CD4-positive, CD25-positive, alpha-beta regulatory T cell (primary cell): Measurements from ENCODE around the gene MISP. TPM values are rescaled to one million over a fixed set of nuclear protein-coding genes. Genes with fewer than 3 reads are reported as not detected.
"Not testable (repeated sequence)": the region's sequence is repeated elsewhere in the genome, so short reads cannot be mapped to it uniquely, and the experiment has no call there.

ENCODE experiments used
- ATAC-seq, 2 donors: fragments of 150-1000 bp; cut with Tn5 transposase; one replicate each; pipeline ENCODE4 v1.10.0; 2021; ENCODE audit warnings: low read depth in 2 of 2, moderate number of reproducible peaks in 2 of 2, moderate library complexity in 1 of 2
- DNase-seq, 3 donors: peaks; one replicate each; pipeline versions ENCODE4 v3.0.0 to v3.0.0-alpha.2; 2012 to 2022; ENCODE audit warnings: mixed read lengths in 1 of 3
- H3K27ac ChIP-seq: one replicate; pipeline ENCODE4 v1.7.0; 2013; ENCODE audit warnings: mild to moderate bottlenecking, low read length; ENCODE audit not compliant: insufficient read depth, poor library complexity, severe bottlenecking
- H3K27me3 ChIP-seq: one replicate; pipeline ENCODE4 v1.7.0; 2013; ENCODE audit warnings: low read length; ENCODE audit not compliant: control insufficient read depth, insufficient read depth
- H3K36me3 ChIP-seq: one replicate; pipeline ENCODE4 v1.7.0; 2013; ENCODE audit warnings: mild to moderate bottlenecking, low read length, moderate library complexity; ENCODE audit not compliant: control insufficient read depth, insufficient read depth
- H3K4me1 ChIP-seq: 2 replicates; pipeline ENCODE4 v1.7.0; 2013; ENCODE audit warnings: mild to moderate bottlenecking, low read length; ENCODE audit not compliant: insufficient read depth, control insufficient read depth, poor library complexity, severe bottlenecking
- H3K4me3 ChIP-seq: one replicate; pipeline ENCODE4 v1.7.0; 2013; ENCODE audit warnings: low read depth, mild to moderate bottlenecking, low read length, moderate library complexity
- H3K9me3 ChIP-seq, 2 experiments: 1 replicate in 1 of 2; 2 replicates in 1 of 2; pipeline ENCODE4 v1.7.0; 2013; ENCODE audit warnings: low read length in 2 of 2, mild to moderate bottlenecking in 1 of 2, moderate library complexity in 1 of 2; ENCODE audit not compliant: control insufficient read depth in 2 of 2
- H3K27ac Mint-ChIP-seq, 3 donors: one replicate each; pipeline ENCODE4 v1.8.0; 2020 to 2022; ENCODE audit warnings: mild to moderate bottlenecking in 3 of 3, mixed read lengths in 3 of 3, moderate library complexity in 2 of 3
- H3K27me3 Mint-ChIP-seq: one replicate; pipeline ENCODE4 v1.8.0; 2022; ENCODE audit warnings: mild to moderate bottlenecking, mixed read lengths
- H3K36me3 Mint-ChIP-seq: one replicate; pipeline ENCODE4 v1.8.0; 2020; ENCODE audit warnings: mixed read lengths
- H3K4me1 Mint-ChIP-seq, 4 donors: one replicate each; pipeline ENCODE4 v1.8.0; 2020 to 2022; ENCODE audit warnings: mixed read lengths in 4 of 4, mild to moderate bottlenecking in 1 of 4
- H3K4me3 Mint-ChIP-seq, 4 donors: one replicate each; pipeline ENCODE4 v1.8.0; 2020 to 2022; ENCODE audit warnings: mild to moderate bottlenecking in 4 of 4, mixed read lengths in 4 of 4, moderate library complexity in 3 of 4
- H3K9me3 Mint-ChIP-seq, 7 donors: one replicate each; pipeline ENCODE4 v1.8.0; 2020 to 2022; ENCODE audit warnings: mixed read lengths in 7 of 7, mild to moderate bottlenecking in 3 of 7, moderate library complexity in 2 of 7
- polyA plus RNA-seq, 4 donors: library from polyadenylated mRNA; unstranded; fragments of 300-500 nt; fragmentation: Illumina TruSeq; gene quantifications; one replicate each; pipeline ENCODE4 v1.2.3, GENCODE V29; 2021
- total RNA-seq: library from RNA; stranded (reverse); gene quantifications from one replicate; pipeline ENCODE4 v1.2.3, GENCODE V29; 2022

Gene MISP
- total and polyA plus RNA-seq, 5 donors from 2014 or later, result not detected

- peak; percentile 24 to 39 (median 27) for DNase-seq
- Mint-ChIP-seq H3K4me3 (peak overlapping the region in 1 of 4 donors; percentile 88), H3K27me3 (no peaks in the 10 kb centered on the region), H3K9me3 (peaks cover 0 to 1% (median 0%) of the 10 kb centered on the region in 7 donors), H3K27ac (no peak overlapping the region), H3K36me3 (no peaks in the 10 kb centered on the region), H3K4me1 (peaks cover 0 to 12% (median 6%) of the 10 kb centered on the region in 4 donors)
- H3K27ac ChIP-seq, result no peak overlapping the region
- no peaks in the 10 kb centered on the region for H3K9me3 ChIP-seq
- H3K4me3 ChIP-seq, result no peak overlapping the region
- H3K27me3 ChIP-seq, result no peaks in the 10 kb centered on the region
- peak; percentile 47 to 49 for ATAC-seq
- H3K36me3 ChIP-seq, result no peaks in the 10 kb centered on the region
- no peaks in the 10 kb centered on the region for H3K4me1 ChIP-seq
Observed at GRCh38 chr19:737591-738093, 13.3 kb upstream of the MISP start.

DNA sequence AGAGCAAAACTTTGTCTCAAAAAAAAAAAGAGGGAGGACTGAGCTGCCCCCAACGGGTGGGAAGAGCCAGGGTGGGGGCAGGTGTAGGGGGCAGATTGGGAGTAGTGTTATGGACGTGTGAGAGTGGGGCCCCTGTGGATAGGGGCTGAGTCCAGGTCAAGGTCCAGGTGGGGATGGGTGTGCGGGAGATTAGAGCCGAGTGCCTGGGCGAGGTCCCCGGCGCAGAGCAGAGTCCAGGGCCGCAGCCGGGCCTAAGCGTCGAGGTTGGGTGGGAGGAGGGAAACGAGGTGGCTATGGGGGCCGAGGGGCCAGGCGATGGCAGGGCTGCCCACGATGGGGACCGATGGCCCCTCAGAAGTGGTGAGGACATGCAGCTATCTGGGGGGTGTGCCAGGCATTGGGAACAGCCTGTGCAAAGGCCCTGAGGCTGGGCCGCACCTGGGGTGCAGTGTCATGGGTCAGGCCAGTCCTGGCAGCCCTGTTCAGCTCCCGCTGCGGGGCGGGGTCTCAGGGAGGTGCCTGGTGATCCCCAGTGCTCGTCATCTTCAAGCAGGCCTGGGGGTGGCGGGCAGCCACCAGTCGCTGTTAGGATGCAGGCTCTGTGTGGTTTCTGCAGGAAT is 12.3 kb upstream of the MISP start:
- no peaks in the 10 kb centered on the region for H3K27me3 Mint-ChIP-seq
- ATAC-seq, result no peak
- peaks cover 0 to 1% (median 0%) of the 10 kb centered on the region in 7 donors for H3K9me3 Mint-ChIP-seq
- Histone ChIP-seq H3K4me3 (no peak overlapping the region), H3K4me1 (no peaks in the 10 kb centered on the region), H3K9me3 (no peaks in the 10 kb centered on the region), H3K36me3 (no peaks in the 10 kb centered on the region), H3K27ac (no peak overlapping the region), H3K27me3 (no peaks in the 10 kb centered on the region)
- H3K36me3 Mint-ChIP-seq, result no peaks in the 10 kb centered on the region
- H3K27ac Mint-ChIP-seq, result no peak overlapping the region
- peaks cover 0 to 6% (median 3%) of the 10 kb centered on the region in 4 donors for H3K4me1 Mint-ChIP-seq
- no peak for DNase-seq
- H3K4me3 Mint-ChIP-seq, result no peak overlapping the region

DNA sequence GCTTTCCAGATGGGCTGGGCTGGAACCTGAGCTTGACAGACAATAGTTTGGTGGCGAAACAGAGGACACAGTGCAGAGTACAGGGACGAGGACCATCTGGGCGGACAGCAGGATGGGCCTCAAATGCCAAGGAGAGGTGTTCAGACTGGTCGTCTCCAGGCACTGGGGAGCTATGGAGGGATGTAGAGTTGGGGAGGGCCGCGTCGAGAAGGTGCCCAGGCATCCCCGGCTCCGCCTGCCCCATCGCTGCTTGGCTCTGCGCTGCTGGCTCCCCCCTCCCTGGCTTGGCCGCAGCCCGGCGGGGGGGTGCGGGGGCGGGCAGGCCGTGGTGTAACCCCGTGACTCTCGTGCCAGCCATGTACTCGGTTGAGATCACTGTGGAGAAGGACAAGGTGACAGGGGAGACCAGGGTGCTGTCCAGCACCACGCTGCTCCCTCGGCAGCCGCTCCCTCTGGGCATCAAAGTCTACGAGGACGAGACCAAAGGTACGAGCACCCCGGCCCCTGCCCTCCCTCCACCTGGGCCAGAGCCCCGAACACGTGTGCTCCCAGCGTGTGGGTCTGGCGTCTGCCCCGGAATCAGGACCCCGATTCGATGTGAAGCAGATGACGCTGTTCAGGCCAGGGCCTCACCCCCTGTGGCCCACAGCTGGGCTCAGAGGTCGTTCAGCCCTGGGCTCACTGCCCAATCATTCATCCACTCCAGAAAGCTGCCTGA is 10.8 kb upstream of the MISP start:
- no peaks in the 10 kb centered on the region for H3K27me3 ChIP-seq
- no peak overlapping the region for H3K4me3 Mint-ChIP-seq
- H3K27ac ChIP-seq, result no peak overlapping the region

DNA sequence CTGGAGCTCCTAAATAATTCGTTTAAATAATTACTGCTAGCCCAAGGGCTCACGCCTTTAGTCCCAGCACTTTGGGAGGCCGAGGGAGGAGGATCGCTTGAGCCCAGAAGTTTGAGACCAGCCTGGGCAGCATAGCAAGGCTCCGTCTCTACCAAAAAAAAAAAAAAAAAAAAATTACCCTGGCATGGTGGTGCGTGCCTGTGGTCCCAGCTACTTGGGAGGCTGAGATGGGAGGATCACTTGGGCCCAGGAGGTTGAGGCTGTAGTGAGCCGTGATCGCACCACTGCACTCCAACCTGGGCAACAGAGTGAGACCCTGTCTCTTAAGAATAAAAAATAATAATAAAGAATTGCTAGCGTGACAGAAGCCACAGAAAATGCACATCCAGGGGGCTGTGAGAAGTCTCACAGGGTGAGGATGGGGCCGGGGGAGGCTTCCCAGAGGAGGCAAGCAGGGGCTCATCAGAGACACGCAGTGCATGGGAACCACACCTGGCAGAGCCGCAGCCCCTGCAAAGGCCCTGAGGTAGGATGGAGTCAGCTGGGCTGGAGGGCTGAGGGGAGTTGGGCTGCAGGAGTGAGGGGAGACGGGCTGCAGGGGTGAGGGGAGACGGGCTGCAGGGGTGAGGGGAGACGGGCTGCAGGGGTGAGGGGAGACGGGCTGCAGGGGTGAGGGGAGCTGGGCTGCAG is 10.0 kb upstream of the MISP start:
- H3K36me3 Mint-ChIP-seq, H3K4me1 Mint-ChIP-seq, H3K4me3 Mint-ChIP-seq, H3K27ac ChIP-seq, ATAC-seq, H3K27me3 ChIP-seq, H3K27ac Mint-ChIP-seq, H3K4me1 ChIP-seq, H3K9me3 ChIP-seq, H3K9me3 Mint-ChIP-seq, DNase-seq, H3K36me3 ChIP-seq, H3K27me3 Mint-ChIP-seq, H3K4me3 ChIP-seq: not testable (repeated sequence)

More for the DNA sequence above, 10.8 kb upstream of the MISP start:
- H3K36me3 Mint-ChIP-seq, result no peaks in the 10 kb centered on the region
- H3K9me3 Mint-ChIP-seq, result peaks cover 0 to 4% (median 0%) of the 10 kb centered on the region in 7 donors
- DNase-seq, result no peak
- H3K27ac Mint-ChIP-seq, result no peak overlapping the region
- H3K4me1 ChIP-seq, result no peaks in the 10 kb centered on the region
- no peaks in the 10 kb centered on the region for H3K36me3 ChIP-seq
- H3K9me3 ChIP-seq, result peaks cover 0 to 1% of the 10 kb centered on the region in 2 experiments
- peaks cover 0 to 3% (median 0%) of the 10 kb centered on the region in 4 donors for H3K4me1 Mint-ChIP-seq
- H3K4me3 ChIP-seq, result no peak overlapping the region
- no peaks in the 10 kb centered on the region for H3K27me3 Mint-ChIP-seq
- ATAC-seq, result no peak

DNA sequence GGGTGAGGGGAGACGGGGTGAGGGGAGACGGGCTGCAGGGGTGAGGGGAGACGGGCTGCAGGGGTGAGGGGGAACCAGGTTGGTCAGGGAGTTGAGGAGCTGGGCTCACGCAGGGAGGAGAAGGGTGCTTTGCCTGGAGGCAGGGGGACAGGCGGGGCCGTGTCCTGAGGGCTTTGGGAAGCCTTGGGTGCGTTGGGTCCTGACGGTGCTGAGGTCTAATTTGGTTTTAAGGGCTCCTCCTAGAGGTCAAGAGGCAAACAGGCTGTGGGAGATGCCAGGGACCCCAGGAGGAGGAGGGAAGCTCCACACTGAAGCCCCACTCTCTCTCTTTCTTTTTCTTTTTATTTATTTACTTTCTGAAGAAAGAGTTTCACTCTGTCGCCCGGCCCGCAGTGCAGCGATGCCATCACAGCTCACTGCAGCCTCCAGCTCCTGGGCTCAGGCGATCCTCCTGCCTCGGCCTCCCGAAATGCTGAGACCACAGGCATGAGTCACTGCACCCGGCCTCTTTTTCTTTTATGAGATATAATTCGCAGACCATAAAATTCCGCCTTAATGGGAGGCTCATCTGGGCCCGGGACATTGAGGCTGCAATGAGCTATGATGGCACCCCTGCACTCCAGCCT is 9.3 kb upstream of the MISP start:
- H3K27ac ChIP-seq, result no peak overlapping the region
- H3K9me3 ChIP-seq, result peaks cover 0 to 1% of the 10 kb centered on the region in 2 experiments
- DNase-seq (peak in 1 of 3 donors; percentile 7), ATAC-seq (no peak)
- no peaks in the 10 kb centered on the region for H3K27me3 ChIP-seq
- H3K4me3 Mint-ChIP-seq, result no peak overlapping the region
- peaks cover 0 to 3% (median 0%) of the 10 kb centered on the region in 4 donors for H3K4me1 Mint-ChIP-seq
- peak overlapping the region in 1 of 3 donors; percentile 60 for H3K27ac Mint-ChIP-seq
- H3K4me3 ChIP-seq, result no peak overlapping the region
- H3K36me3 ChIP-seq, result no peaks in the 10 kb centered on the region
- peaks cover 0 to 4% (median 0%) of the 10 kb centered on the region in 7 donors for H3K9me3 Mint-ChIP-seq
- H3K36me3 Mint-ChIP-seq, result no peaks in the 10 kb centered on the region
- H3K4me1 ChIP-seq, result no peaks in the 10 kb centered on the region
- no peaks in the 10 kb centered on the region for H3K27me3 Mint-ChIP-seq

- no peaks in the 10 kb centered on the region for H3K4me1 ChIP-seq
- Mint-ChIP-seq H3K4me3 (no peak overlapping the region), H3K27me3 (no peaks in the 10 kb centered on the region), H3K9me3 (peaks cover 0 to 4% (median 0%) of the 10 kb centered on the region in 7 donors), H3K4me1 (no peaks in the 10 kb centered on the region), H3K27ac (peak overlapping the region in 1 of 3 donors; percentile 69), H3K36me3 (no peaks in the 10 kb centered on the region)
- H3K4me3 ChIP-seq, result no peak overlapping the region
- H3K36me3 ChIP-seq, result no peaks in the 10 kb centered on the region
- peaks cover 1 to 9% of the 10 kb centered on the region in 2 experiments for H3K9me3 ChIP-seq
- ATAC-seq (no peak), DNase-seq (no peak)
- H3K27me3 ChIP-seq, result no peaks in the 10 kb centered on the region
- no peak overlapping the region for H3K27ac ChIP-seq
Observed at GRCh38 chr19:742540-743075, 8.3 kb upstream of the MISP start.

- DNase-seq (no peak), ATAC-seq (no peak)
- no peaks in the 10 kb centered on the region for H3K4me1 Mint-ChIP-seq
- no peak overlapping the region for H3K4me3 Mint-ChIP-seq
- Histone ChIP-seq H3K36me3 (no peaks in the 10 kb centered on the region), H3K27ac (no peak overlapping the region), H3K4me3 (no peak overlapping the region), H3K27me3 (no peaks in the 10 kb centered on the region), H3K9me3 (peaks cover 1 to 15% of the 10 kb centered on the region in 2 experiments), H3K4me1 (no peaks in the 10 kb centered on the region)
- no peaks in the 10 kb centered on the region for H3K36me3 Mint-ChIP-seq
- H3K27me3 Mint-ChIP-seq, result no peaks in the 10 kb centered on the region
- H3K9me3 Mint-ChIP-seq, result peaks cover 0 to 4% (median 0%) of the 10 kb centered on the region in 7 donors
- H3K27ac Mint-ChIP-seq, result no peak overlapping the region
Observed at GRCh38 chr19:743168-743687, 7.7 kb upstream of the MISP start.
